ENCODE data around the gene TNIP2. TPM values are rescaled to one million over a fixed set of nuclear protein-coding genes. Genes with fewer than 3 reads are reported as not detected.

Gene TNIP2
- total RNA-seq, 4 donors from 2014 or later: 40.1 to 58.2 (median 45.5) TPM

- 56 to 74% methylated on average over 1 of the region's 1 CpG for WGBS, 2 donors
Measured at GRCh38 chr4:2698504-2698903, 57.6 kb downstream of the TNIP2 start.

DNA sequence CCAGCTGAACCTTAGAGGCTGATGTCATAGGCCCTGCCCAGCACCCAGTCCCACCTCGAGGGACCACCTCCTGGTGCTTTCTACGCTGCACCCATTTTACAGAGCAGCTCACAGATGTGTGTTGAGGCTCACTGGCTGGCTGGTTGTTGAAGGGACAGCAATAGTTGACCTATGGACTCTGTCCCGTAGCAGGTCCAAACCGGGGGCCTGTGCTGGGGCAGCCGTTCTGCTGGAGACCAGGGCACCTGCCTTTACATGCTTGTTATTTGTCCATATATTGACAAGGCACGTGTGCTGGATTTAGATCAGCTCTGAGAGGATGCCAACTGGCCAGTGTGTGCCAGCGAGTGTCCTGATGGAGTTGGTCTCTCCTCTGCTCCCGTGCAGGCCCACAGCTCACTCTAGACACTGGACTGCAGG is 58.1 kb downstream of the TNIP2 start:
- intact Hi-C loops (cut with DNase I): no loop called here
- TF ChIP-seq CTCF (IDR thresholded peaks at IDR 0.05) (no peak), POLR2A (IDR thresholded peaks at IDR 0.05) (no peak)
- Histone ChIP-seq H3K27ac (no peak overlapping the region), H3K36me3 (peaks cover 27 to 100% (median 54%) of the 10 kb centered on the region in 3 donors), H3K27me3 (no peaks in the 10 kb centered on the region), H3K4me3 (no peak overlapping the region), H3K9me3 (no peaks in the 10 kb centered on the region), H3K4me1 (no peaks in the 10 kb centered on the region)
- WGBS, 2 donors: 79% methylated on average over 7 of the region's 8 CpGs; no CpG with 5 or more reads in 1 of the 2 donors
- DNase-seq: no peak

More at GRCh38 chr4:2698504-2698903, 57.6 kb downstream of the TNIP2 start:
- Histone ChIP-seq H3K36me3 (peaks cover 27 to 100% (median 57%) of the 10 kb centered on the region in 3 donors), H3K4me3 (no peak overlapping the region), H3K4me1 (no peaks in the 10 kb centered on the region), H3K27me3 (no peaks in the 10 kb centered on the region), H3K9me3 (no peaks in the 10 kb centered on the region), H3K27ac (no peak overlapping the region)
- no peak for DNase-seq
- intact Hi-C loops (cut with DNase I): no loop called here
- TF ChIP-seq POLR2A (IDR thresholded peaks at IDR 0.05) (no peak), CTCF (IDR thresholded peaks at IDR 0.05) (no peak)

- Histone ChIP-seq H3K36me3 (peaks cover 27 to 100% (median 52%) of the 10 kb centered on the region in 3 donors), H3K4me3 (no peak overlapping the region), H3K27ac (no peak overlapping the region), H3K9me3 (no peaks in the 10 kb centered on the region), H3K27me3 (no peaks in the 10 kb centered on the region), H3K4me1 (no peaks in the 10 kb centered on the region)
- TF ChIP-seq CTCF (IDR thresholded peaks at IDR 0.05) (no peak), POLR2A (IDR thresholded peaks at IDR 0.05) (no peak)
- WGBS, 2 donors: 74 to 82% methylated on average over 14 of the region's 14 CpGs
- intact Hi-C loops (cut with DNase I): no loop called here
- peak; percentile 18 for DNase-seq
Measured at GRCh38 chr4:2696423-2696822, 59.7 kb downstream of the TNIP2 start.

DNA sequence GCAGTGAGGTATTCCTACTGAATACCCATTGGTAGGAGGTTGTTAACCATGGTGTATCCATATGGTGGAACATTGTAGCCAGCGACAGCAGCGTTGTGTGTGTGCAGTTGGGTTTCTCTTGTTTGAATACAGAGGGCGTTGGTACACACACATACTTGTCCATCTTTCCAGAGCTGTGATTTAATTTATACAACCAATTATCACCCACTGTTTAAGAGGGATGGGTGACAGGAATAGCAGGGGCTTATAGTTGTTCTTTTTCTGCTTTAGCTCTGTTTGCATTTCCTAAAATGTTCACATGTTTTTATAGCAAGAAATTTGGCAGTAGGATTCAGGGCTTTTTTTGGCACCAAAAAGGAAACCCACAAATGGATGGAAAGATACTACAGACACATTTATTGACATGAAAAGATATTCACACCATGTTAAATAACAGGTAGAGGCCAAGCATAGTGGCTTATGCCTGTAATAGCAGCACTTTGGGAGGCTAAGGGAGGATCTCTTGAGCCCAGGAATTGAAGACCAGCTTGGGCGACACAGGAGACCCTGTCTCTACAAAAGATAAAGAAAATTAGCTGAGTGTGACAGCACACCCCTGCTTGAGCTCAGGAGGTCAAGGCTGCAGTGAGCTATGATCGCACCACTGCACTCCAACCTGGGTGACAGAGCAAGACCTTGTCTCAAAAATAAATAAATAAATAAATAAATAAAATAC is 60.6 kb downstream of the TNIP2 start:
- intact Hi-C loops (cut with DNase I): no loop called here
- DNase-seq: no peak
- 92 to 94% methylated on average over 5 of the region's 5 CpGs for WGBS, 2 donors
- Histone ChIP-seq H3K27me3 (no peaks in the 10 kb centered on the region), H3K36me3 (peaks cover 23 to 100% (median 50%) of the 10 kb centered on the region in 3 donors), H3K9me3 (no peaks in the 10 kb centered on the region), H3K4me1 (no peaks in the 10 kb centered on the region), H3K27ac (no peak overlapping the region), H3K4me3 (no peak overlapping the region)
- TF ChIP-seq POLR2A (IDR thresholded peaks at IDR 0.05) (no peak), CTCF (IDR thresholded peaks at IDR 0.05) (no peak)

- no peak for DNase-seq
- H3K4me3 ChIP-seq: no peak overlapping the region
- TF ChIP-seq POLR2A (IDR thresholded peaks at IDR 0.05) (no peak), CTCF (IDR thresholded peaks at IDR 0.05) (no peak)
- no peaks in the 10 kb centered on the region for H3K27me3 ChIP-seq
- peaks cover 15 to 100% (median 42%) of the 10 kb centered on the region in 3 donors for H3K36me3 ChIP-seq
- WGBS, 2 donors: 93 to 94% methylated on average over 9 to 14 of the region's 16 CpGs
- no peak overlapping the region for H3K27ac ChIP-seq
- intact Hi-C loops (cut with DNase I): no loop called here
- H3K9me3 ChIP-seq: no peaks in the 10 kb centered on the region
- H3K4me1 ChIP-seq: no peaks in the 10 kb centered on the region
Measured at GRCh38 chr4:2694691-2695090, 61.4 kb downstream of the TNIP2 start.
